SKM-1 treated with dmso at 0.1 percent for 144 hours (cell line): ENCODE results near the gene GRB2.
A peak's percentile ranks its signal among the peaks of the same experiment; 100 is the strongest.
"Not testable (repeated sequence)": the region's sequence is repeated elsewhere in the genome, so short reads cannot be mapped to it uniquely, and the experiment has no call there.

Source experiments
- DNase-seq: peaks from one replicate; lab custom pipeline; 2025; ENCODE audit not compliant: unreplicated experiment; lab: John Stamatoyannopoulos, UW

The GRB2 gene

GRCh38 chr17:75288770-75289114 lies 116.7 kb downstream of the GRB2 start:
- peak; percentile 62 for DNase-seq

GRCh38 chr17:75288359-75288758 lies 117.1 kb downstream of the GRB2 start:
- no peak for DNase-seq

GRCh38 chr17:75287221-75287620 lies 118.3 kb downstream of the GRB2 start:
- no peak for DNase-seq

- no peak for DNase-seq
Observed at GRCh38 chr17:75285123-75285522, 120.4 kb downstream of the GRB2 start.

- not testable (repeated sequence) for DNase-seq
Observed at GRCh38 chr17:75280189-75280588, 125.3 kb downstream of the GRB2 start.

- DNase-seq = no peak
Observed at GRCh38 chr17:75277664-75278071, 127.8 kb downstream of the GRB2 start.

GRCh38 chr17:75273977-75274708 lies 131.3 kb downstream of the GRB2 start:
- no peak for DNase-seq

- no peak for DNase-seq
Observed at GRCh38 chr17:75272848-75273184, 132.7 kb downstream of the GRB2 start.

GRCh38 chr17:75271955-75272847 lies 133.3 kb downstream of the GRB2 start:
- no peak for DNase-seq

GRCh38 chr17:75271233-75271954 lies 134.1 kb downstream of the GRB2 start:
- DNase-seq = peak; percentile 76

- no peak for DNase-seq
Observed at GRCh38 chr17:75270966-75271232, 134.6 kb downstream of the GRB2 start, which contains the start of gene MIF4GD. MIF4GD (minus strand) TSS chr17:75271231; CDS start chr17:75270195, 1,036 bp downstream.

- peak; percentile 76 for DNase-seq
Observed at GRCh38 chr17:75270218-75270965, 135.1 kb downstream of the GRB2 start.

- no peak for DNase-seq
Observed at GRCh38 chr17:75269844-75270217, 135.6 kb downstream of the GRB2 start.
